ENCODE measurements around the gene OMG.

GRCh38 chr17:31308372-31309334 is 11.6 kb upstream of the OMG start:
- TF ChIP-seq CTCF (conservative IDR thresholded peaks at IDR 0.05; ENCODE audit: low read length) (no peak), EZH2phosphoT487 (IDR thresholded peaks at IDR 0.05; ENCODE audit: borderline replicate concordance) (no peak)
